GM10266 (cell line): Measurements from ENCODE around the gene FTL.
"Not testable (repeated sequence)": the region's sequence is repeated elsewhere in the genome, so short reads cannot be mapped to it uniquely, and the experiment has no call there.

Experiments
- DNase-seq: peaks from one replicate; pipeline ENCODE4 v3.0.0; 2012; ENCODE audit errors: extremely low spot score
- TF ChIP-seq, protein P1 (sequence below): IDR thresholded peaks from 2 replicates; pipeline ENCODE4 v1.5.1; 2012; ENCODE audit warnings: mild to moderate bottlenecking, low read depth; ENCODE audit not compliant: control insufficient read depth, insufficient read depth; ENCODE audit errors: missing control alignments

The FTL gene

DNA sequence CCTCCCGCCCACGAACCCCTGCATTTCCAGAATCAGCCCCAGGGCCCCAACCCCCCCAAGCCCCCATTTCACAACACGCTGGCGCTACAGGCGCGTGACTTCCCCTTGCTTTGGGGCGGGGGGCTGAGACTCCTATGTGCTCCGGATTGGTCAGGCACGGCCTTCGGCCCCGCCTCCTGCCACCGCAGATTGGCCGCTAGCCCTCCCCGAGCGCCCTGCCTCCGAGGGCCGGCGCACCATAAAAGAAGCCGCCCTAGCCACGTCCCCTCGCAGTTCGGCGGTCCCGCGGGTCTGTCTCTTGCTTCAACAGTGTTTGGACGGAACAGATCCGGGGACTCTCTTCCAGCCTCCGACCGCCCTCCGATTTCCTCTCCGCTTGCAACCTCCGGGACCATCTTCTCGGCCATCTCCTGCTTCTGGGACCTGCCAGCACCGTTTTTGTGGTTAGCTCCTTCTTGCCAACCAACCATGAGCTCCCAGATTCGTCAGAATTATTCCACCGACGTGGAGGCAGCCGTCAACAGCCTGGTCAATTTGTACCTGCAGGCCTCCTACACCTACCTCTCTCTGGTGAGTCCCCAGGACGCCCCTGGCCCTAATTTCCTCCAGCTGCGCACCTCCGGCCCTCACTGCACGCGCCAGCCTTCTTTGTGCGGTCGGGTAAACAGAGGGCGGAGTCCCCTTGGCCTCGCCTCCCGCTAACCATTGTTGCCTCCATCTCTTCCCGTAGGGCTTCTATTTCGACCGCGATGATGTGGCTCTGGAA is at the start of gene FTL:
Gene FTL, plus strand, starts transcription at position 270 of the 766 bp plus-strand sequence. Its CDS starts 199 bp downstream, at position 469.
- DNase-seq: peak; percentile 97

GRCh38 chr19:48915757-48916156 is 49.4 kb upstream of the FTL start:
- TF ChIP-seq, protein P1, sequence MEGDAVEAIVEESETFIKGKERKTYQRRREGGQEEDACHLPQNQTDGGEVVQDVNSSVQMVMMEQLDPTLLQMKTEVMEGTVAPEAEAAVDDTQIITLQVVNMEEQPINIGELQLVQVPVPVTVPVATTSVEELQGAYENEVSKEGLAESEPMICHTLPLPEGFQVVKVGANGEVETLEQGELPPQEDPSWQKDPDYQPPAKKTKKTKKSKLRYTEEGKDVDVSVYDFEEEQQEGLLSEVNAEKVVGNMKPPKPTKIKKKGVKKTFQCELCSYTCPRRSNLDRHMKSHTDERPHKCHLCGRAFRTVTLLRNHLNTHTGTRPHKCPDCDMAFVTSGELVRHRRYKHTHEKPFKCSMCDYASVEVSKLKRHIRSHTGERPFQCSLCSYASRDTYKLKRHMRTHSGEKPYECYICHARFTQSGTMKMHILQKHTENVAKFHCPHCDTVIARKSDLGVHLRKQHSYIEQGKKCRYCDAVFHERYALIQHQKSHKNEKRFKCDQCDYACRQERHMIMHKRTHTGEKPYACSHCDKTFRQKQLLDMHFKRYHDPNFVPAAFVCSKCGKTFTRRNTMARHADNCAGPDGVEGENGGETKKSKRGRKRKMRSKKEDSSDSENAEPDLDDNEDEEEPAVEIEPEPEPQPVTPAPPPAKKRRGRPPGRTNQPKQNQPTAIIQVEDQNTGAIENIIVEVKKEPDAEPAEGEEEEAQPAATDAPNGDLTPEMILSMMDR: no peak
- DNase-seq: no peak

More for the DNA sequence above, at the start of gene FTL:
- TF ChIP-seq, protein P1: no peak

DNA sequence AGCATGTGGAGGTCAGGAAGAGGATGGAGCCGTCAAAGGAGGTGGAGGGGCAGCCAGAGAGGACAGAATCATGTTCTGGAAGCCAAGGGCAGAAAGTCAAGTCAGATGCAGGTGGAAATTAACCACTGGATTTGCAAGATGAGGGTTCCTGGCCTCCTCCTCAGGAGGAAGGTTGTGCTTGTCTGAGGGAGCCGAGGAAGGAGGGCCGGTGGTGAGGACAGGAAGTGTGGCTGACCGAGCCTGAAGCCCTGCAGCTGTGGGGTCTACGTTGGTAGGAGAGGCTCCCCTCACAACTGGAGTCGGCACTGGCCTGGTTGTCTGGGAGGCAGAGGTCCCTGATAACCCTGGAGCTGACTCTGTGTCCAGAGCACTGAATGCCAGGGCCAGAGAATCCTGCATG is 47.0 kb upstream of the FTL start:
- DNase-seq: no peak
- TF ChIP-seq, protein P1: no peak

DNA sequence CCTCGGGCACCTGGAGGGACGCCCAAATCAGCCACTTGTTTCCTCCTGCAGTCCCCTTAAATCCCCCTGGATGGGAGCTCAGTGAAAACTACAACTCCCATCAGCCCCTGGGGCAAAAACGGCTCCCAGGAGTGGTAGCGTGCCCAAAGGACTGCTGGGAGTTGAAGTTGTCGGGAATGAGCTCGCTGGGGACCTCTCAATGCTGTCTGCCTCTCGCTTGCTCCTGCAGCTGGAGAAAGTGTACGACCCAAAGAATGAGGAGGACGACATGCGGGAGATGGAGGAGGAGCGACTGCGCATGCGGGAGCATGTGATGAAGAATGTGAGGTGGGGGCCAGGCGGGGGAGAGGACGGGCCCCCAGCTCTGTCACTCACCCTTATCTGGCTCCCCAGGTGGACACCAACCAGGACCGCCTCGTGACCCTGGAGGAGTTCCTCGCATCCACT is 46.3 kb upstream of the FTL start:
- TF ChIP-seq, protein P1: no peak
- no peak for DNase-seq

DNA sequence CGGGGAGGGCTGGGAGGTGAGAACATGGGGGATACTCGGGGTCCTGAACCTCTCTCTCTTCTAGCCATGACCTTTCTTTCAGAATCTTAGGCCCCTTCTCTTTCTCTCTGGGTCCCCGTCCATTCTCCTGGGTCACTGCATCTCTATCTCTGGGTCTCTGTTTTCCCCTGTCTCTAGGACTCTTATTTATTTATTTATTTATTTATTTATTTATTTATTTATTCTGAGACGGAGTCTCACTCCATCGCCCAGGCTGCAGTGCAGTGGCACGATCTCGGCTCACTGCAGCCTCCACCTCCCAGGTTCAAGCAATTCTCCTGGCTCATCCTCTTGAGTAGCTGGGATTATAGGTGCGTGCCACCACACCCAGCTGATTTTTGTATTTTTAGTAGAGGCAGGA is 45.8 kb upstream of the FTL start:
- not testable (repeated sequence) for DNase-seq

DNA sequence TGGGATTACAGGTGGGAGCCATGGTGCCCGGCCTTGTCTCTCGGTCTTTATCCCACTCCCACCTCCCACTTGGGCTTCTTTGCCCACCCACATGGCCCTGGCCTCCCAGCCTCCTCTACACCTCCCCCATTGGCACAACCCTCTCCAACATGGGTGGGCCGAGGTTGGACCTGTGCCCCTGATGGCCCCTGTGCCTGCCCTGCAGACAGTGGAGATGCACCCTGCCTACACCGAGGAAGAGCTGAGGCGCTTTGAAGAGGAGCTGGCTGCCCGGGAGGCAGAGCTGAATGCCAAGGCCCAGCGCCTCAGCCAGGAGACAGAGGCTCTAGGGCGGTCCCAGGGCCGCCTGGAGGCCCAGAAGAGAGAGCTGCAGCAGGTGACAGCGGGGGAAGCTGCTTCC is 44.2 kb upstream of the FTL start:
- no peak for DNase-seq
- TF ChIP-seq, protein P1: no peak

- no peak for DNase-seq
Measured at GRCh38 chr19:48921721-48922500, 43.2 kb upstream of the FTL start.

More at GRCh38 chr19:48921721-48922500, 43.2 kb upstream of the FTL start:
- TF ChIP-seq, protein P1: no peak
